Kidney (tissue), 14 donors: ENCODE measurements around the gene THAP5. TPM values are rescaled to one million over a fixed set of nuclear protein-coding genes. Genes with fewer than 3 reads are reported as not detected.

Source experiments
- DNase-seq, 5 donors: peaks; one replicate each; pipeline ENCODE4 v3.0.0-alpha.2; 2013 to 2020
- FAIRE-seq: peaks from 2 replicates; lab custom pipeline; 2012; peaks lifted over from hg19 to GRCh38; lab: Jason Lieb, UNC
- H3K27ac ChIP-seq, 2 donors: one replicate each; pipeline ENCODE4 v1.7.0; 2013; ENCODE audit warnings: low read depth in 2 of 2, low read length in 2 of 2, inconsistent platforms in 1 of 2
- H3K27me3 ChIP-seq: one replicate; pipeline ENCODE4 v1.7.1; 2013; ENCODE audit warnings: low read length, inconsistent platforms; ENCODE audit not compliant: control insufficient read depth, insufficient read depth
- H3K36me3 ChIP-seq, 3 donors: one replicate each; pipeline versions ENCODE4 v1.7.0 to v1.7.1; 2013; ENCODE audit warnings: low read length in 3 of 3, control low read depth in 1 of 3, inconsistent platforms in 1 of 3; ENCODE audit not compliant: insufficient read depth in 3 of 3, control insufficient read depth in 2 of 3
- H3K4me1 ChIP-seq, 3 donors: one replicate each; pipeline versions ENCODE4 v1.7.0 to v1.7.1; 2013; ENCODE audit warnings: low read length in 3 of 3, inconsistent platforms in 1 of 3, low read depth in 1 of 3; ENCODE audit not compliant: control insufficient read depth in 2 of 3, insufficient read depth in 2 of 3
- H3K4me3 ChIP-seq, 3 donors: one replicate each; pipeline versions ENCODE4 v1.7.0 to v1.8.1; 2013; ENCODE audit warnings: low read length in 3 of 3, control low read depth in 1 of 3, inconsistent platforms in 1 of 3
- H3K9ac ChIP-seq, 3 donors: one replicate each; pipeline versions ENCODE4 v1.7.0 to v1.7.1; 2013; ENCODE audit warnings: low read length in 3 of 3, control low read depth in 1 of 3, inconsistent platforms in 1 of 3
- H3K9me3 ChIP-seq, 3 donors: one replicate each; pipeline versions ENCODE4 v1.7.0 to v1.7.1; 2013; ENCODE audit warnings: low read length in 3 of 3, control low read depth in 1 of 3, inconsistent platforms in 1 of 3; ENCODE audit not compliant: control insufficient read depth in 2 of 3, insufficient read depth in 1 of 3
- intact Hi-C: fragments of 100-400 bp; cut with DNase I; formaldehyde crosslinking; loops from one replicate; pipeline ENCODE4 v1.11.1; 2022
- polyA plus RNA-seq: library from polyadenylated mRNA; stranded (reverse); fragments of 350-450 nt; fragmentation: Illumina TruSeq; extraction: RNeasy Lipid Tissue Mini Kit (QIAGEN cat#74804); gene quantifications from one replicate; pipeline ENCODE4 v1.2.3, GENCODE V29; 2014; ENCODE audit warnings: low read depth, low replicate concordance; ENCODE audit not compliant: insufficient read depth
- total RNA-seq: library from RNA; stranded (reverse); fragmentation: NEBNext Ultra II Directional; extraction: Animal tissue kit (Norgen Biotek cat#: 25700); gene quantifications from one replicate; pipeline ENCODE4 v1.2.1, GENCODE V29; 2021
- TF ChIP-seq, protein P1 (sequence below): IDR thresholded peaks from 3 replicates; pipeline ENCODE4 v1.5.1; 2012; ENCODE audit warnings: mild to moderate bottlenecking, moderate library complexity, borderline replicate concordance; ENCODE audit not compliant: insufficient read depth; ENCODE audit errors: extremely low read depth
- donor health status: control.
- donor health status: control.
- donor health status: control.
- donor health status: control.
- donor health status: control.
- donor health status: DM: yes; HTN: yes; CAD: no.
- donor health status: Normal renal cell carcinoma (clear cell type).

The THAP5 gene
- total and polyA plus RNA-seq, 2 donors from 2014 or later: 9.4 to 32.6 TPM

GRCh38 chr7:108576116-108576515, 6.6 kb upstream of the THAP5 start:
- Histone ChIP-seq H3K27ac (no peak overlapping the region), H3K9me3 (peaks cover 0 to 12% (median 3%) of the 10 kb centered on the region in 3 donors), H3K4me1 (peaks cover 0 to 4% (median 4%) of the 10 kb centered on the region in 3 donors), H3K9ac (no peak overlapping the region), H3K27me3 (no peaks in the 10 kb centered on the region), H3K36me3 (peaks cover 0 to 34% (median 2%) of the 10 kb centered on the region in 3 donors), H3K4me3 (no peak overlapping the region)
- intact Hi-C loops: no loop called here
- TF ChIP-seq, protein P1, sequence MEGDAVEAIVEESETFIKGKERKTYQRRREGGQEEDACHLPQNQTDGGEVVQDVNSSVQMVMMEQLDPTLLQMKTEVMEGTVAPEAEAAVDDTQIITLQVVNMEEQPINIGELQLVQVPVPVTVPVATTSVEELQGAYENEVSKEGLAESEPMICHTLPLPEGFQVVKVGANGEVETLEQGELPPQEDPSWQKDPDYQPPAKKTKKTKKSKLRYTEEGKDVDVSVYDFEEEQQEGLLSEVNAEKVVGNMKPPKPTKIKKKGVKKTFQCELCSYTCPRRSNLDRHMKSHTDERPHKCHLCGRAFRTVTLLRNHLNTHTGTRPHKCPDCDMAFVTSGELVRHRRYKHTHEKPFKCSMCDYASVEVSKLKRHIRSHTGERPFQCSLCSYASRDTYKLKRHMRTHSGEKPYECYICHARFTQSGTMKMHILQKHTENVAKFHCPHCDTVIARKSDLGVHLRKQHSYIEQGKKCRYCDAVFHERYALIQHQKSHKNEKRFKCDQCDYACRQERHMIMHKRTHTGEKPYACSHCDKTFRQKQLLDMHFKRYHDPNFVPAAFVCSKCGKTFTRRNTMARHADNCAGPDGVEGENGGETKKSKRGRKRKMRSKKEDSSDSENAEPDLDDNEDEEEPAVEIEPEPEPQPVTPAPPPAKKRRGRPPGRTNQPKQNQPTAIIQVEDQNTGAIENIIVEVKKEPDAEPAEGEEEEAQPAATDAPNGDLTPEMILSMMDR: no peak
- no peak for FAIRE-seq
- no peak for DNase-seq

- Histone ChIP-seq H3K27me3 (no peaks in the 10 kb centered on the region), H3K36me3 (peaks cover 0 to 34% (median 2%) of the 10 kb centered on the region in 3 donors), H3K4me1 (peaks cover 0 to 5% (median 4%) of the 10 kb centered on the region in 3 donors), H3K9me3 (peaks cover 0 to 8% (median 3%) of the 10 kb centered on the region in 3 donors), H3K4me3 (no peak overlapping the region), H3K9ac (no peak overlapping the region), H3K27ac (no peak overlapping the region)
- intact Hi-C loops: no loop called here
- FAIRE-seq (no peak), DNase-seq (no peak)
- TF ChIP-seq, protein P1: no peak
Observed at GRCh38 chr7:108575156-108575555, 5.7 kb upstream of the THAP5 start.

DNA sequence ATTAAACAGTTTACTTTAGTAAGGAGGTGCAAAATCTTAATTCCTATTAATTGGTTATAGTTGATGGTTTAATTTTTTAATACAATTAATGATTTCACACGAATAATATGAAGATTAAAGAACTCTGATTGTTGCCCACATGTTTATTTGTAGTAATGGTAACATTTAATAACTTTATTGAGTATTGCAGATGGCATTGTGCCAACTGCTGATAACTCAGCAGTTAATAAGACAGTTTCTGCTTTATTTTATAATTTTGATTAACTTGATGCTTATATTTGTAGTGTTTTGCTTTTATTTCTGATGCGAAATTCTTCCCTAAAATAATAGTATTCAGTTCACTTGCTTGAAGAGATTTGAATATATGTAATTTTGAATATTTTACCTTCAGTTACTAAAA, 3.0 kb upstream of the THAP5 start:
- Histone ChIP-seq H3K9ac (no peak overlapping the region), H3K9me3 (no peaks in the 10 kb centered on the region), H3K36me3 (peaks cover 0 to 23% (median 2%) of the 10 kb centered on the region in 3 donors), H3K4me3 (no peak overlapping the region), H3K4me1 (peaks cover 0 to 5% (median 4%) of the 10 kb centered on the region in 3 donors), H3K27me3 (no peaks in the 10 kb centered on the region), H3K27ac (no peak overlapping the region)
- DNase-seq (no peak), FAIRE-seq (no peak)
- TF ChIP-seq, protein P1: no peak
- intact Hi-C loops: no loop called here

- peak overlapping the region; percentile 72 to 98 (median 90) for H3K9ac ChIP-seq
- DNase-seq (peak; percentile 51 to 80 (median 75)), FAIRE-seq (no peak)
- TF ChIP-seq, protein P1: no peak
- H3K9me3 ChIP-seq: no peaks in the 10 kb centered on the region
- H3K36me3 ChIP-seq: peaks cover 0 to 14% (median 4%) of the 10 kb centered on the region in 3 donors
- H3K27ac ChIP-seq: peak overlapping the region; percentile 98 to 99
- no peaks in the 10 kb centered on the region for H3K27me3 ChIP-seq
- H3K4me1 ChIP-seq: peaks cover 0 to 5% (median 2%) of the 10 kb centered on the region in 3 donors
- intact Hi-C loops: no loop called here
- H3K4me3 ChIP-seq: peak overlapping the region; percentile 87 to 98 (median 92)
Observed at GRCh38 chr7:108570146-108570755, 745 bp upstream of the THAP5 start.
